Immature natural killer cell (primary cell): Measurements from ENCODE around the gene SH3BP5. TPM values are rescaled to one million over a fixed set of nuclear protein-coding genes. Genes with fewer than 3 reads are reported as not detected.
A peak's percentile ranks its signal among the peaks of the same experiment; 100 is the strongest.

Experiments
- DNase-seq, 3 donors: peaks; one replicate each; pipeline ENCODE4 v3.0.0; 2022; ENCODE audit warnings: mixed read lengths in 1 of 3
- H3K27ac Mint-ChIP-seq, 6 donors: one replicate each; pipeline ENCODE4 v1.8.0; 2020; ENCODE audit warnings: mixed read lengths in 6 of 6, mild to moderate bottlenecking in 5 of 6, inconsistent platforms in 4 of 6, moderate library complexity in 3 of 6
- H3K27me3 Mint-ChIP-seq, 3 donors: one replicate each; pipeline ENCODE4 v1.8.0; 2020 to 2021; ENCODE audit warnings: low read depth in 3 of 3, mild to moderate bottlenecking in 3 of 3, mixed read lengths in 3 of 3, moderate library complexity in 3 of 3, inconsistent platforms in 1 of 3
- H3K36me3 Mint-ChIP-seq, 3 donors: one replicate each; pipeline ENCODE4 v1.8.0; 2020; ENCODE audit warnings: mixed read lengths in 3 of 3, inconsistent platforms in 2 of 3, mild to moderate bottlenecking in 2 of 3
- H3K4me1 Mint-ChIP-seq, 2 donors: one replicate each; pipeline ENCODE4 v1.8.0; 2020; ENCODE audit warnings: inconsistent platforms in 2 of 2, mild to moderate bottlenecking in 2 of 2, mixed read lengths in 2 of 2, moderate library complexity in 1 of 2
- H3K4me3 Mint-ChIP-seq, 5 donors: one replicate each; pipeline ENCODE4 v1.8.0; 2020; ENCODE audit warnings: mild to moderate bottlenecking in 5 of 5, mixed read lengths in 5 of 5, inconsistent platforms in 3 of 5, moderate library complexity in 3 of 5
- H3K9me3 Mint-ChIP-seq, 6 donors: one replicate each; pipeline ENCODE4 v1.8.0; 2020; ENCODE audit warnings: mild to moderate bottlenecking in 6 of 6, mixed read lengths in 6 of 6, inconsistent platforms in 4 of 6, moderate library complexity in 3 of 6
- polyA plus RNA-seq, 3 donors: library from polyadenylated mRNA; unstranded; fragments of 300-500 nt; fragmentation: Illumina TruSeq; gene quantifications; one replicate each; pipeline ENCODE4 v1.2.3, GENCODE V29; 2021

The SH3BP5 gene
- polyA plus RNA-seq, 3 donors from 2014 or later: 52.1 to 160 (median 67.4) TPM

DNA sequence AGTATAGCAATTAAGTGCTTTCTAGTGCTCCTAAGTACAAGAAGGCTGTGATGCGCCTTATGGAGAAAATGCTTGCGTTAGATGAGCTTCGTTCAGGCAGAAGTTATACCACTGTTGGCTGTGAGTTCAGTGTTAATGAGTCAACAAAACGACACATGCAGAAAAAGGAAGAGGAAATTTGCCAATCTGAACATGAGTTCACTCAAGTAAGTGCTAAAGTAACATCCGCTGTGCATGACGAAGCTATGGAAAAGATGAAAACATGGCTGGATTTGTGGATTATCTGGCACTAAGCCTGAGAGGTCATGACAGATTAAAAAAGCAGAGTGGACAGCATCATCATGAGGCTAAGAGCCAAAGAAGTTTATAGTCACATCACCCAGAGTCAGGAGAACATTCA lies 36.9 kb downstream of the SH3BP5 start:
- peaks cover 3 to 7% (median 3%) of the 10 kb centered on the region in 3 donors for H3K27me3 Mint-ChIP-seq
- peak overlapping the region; percentile 92 to 97 (median 95) for H3K27ac Mint-ChIP-seq
- H3K9me3 Mint-ChIP-seq: no peaks in the 10 kb centered on the region
- H3K36me3 Mint-ChIP-seq: peaks cover 13 to 22% (median 20%) of the 10 kb centered on the region in 3 donors
- peak overlapping the region; percentile 58 to 84 (median 74) for H3K4me3 Mint-ChIP-seq
- DNase-seq: peak; percentile 40 to 46 (median 44)
- peaks cover 99 to 100% of the 10 kb centered on the region in 2 donors for H3K4me1 Mint-ChIP-seq

DNA sequence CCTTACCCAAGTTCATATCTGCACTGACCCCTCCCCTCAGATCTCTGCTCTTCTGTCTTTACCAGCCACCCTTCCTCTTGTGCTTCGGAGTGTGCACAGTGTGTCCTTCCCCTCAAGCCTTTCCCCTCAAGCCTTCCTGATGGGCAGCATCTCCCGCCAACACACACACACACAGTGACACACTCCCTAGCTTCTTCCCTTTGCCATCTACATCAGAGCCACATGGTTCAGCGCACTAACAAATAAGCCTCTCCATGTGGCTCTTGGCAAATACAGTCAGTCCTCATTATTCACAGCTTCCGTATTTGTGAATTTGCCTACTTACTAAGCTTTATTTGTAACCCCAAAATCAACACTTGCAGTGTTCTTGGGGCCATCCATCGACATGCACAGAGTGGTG lies 37.5 kb downstream of the SH3BP5 start:
- DNase-seq: no peak
- Mint-ChIP-seq H3K36me3 (peaks cover 9 to 18% (median 15%) of the 10 kb centered on the region in 3 donors), H3K9me3 (no peaks in the 10 kb centered on the region), H3K4me1 (peaks cover 97 to 100% of the 10 kb centered on the region in 2 donors), H3K4me3 (peak overlapping the region; percentile 58 to 84 (median 74)), H3K27me3 (peaks cover 3 to 7% (median 5%) of the 10 kb centered on the region in 3 donors), H3K27ac (peak overlapping the region; percentile 92 to 97 (median 95))

- peak overlapping the region; percentile 92 to 99 (median 95) for H3K27ac Mint-ChIP-seq
- H3K4me3 Mint-ChIP-seq: peak overlapping the region; percentile 81 to 93 (median 86)
- no peak for DNase-seq
- H3K4me1 Mint-ChIP-seq: peaks cover 97 to 100% of the 10 kb centered on the region in 2 donors
- no peaks in the 10 kb centered on the region for H3K9me3 Mint-ChIP-seq
- peaks cover 3 to 7% (median 5%) of the 10 kb centered on the region in 3 donors for H3K27me3 Mint-ChIP-seq
- peaks cover 4 to 12% (median 12%) of the 10 kb centered on the region in 3 donors for H3K36me3 Mint-ChIP-seq
Measured at GRCh38 chr3:15292765-15293522, 39.4 kb downstream of the SH3BP5 start.

- H3K27ac Mint-ChIP-seq: peak overlapping the region; percentile 92 to 99 (median 95)
- peaks cover 4 to 15% (median 8%) of the 10 kb centered on the region in 3 donors for H3K36me3 Mint-ChIP-seq
- peaks cover 3 to 7% (median 5%) of the 10 kb centered on the region in 3 donors for H3K27me3 Mint-ChIP-seq
- peak; percentile 85 to 86 (median 86) for DNase-seq
- H3K9me3 Mint-ChIP-seq: no peaks in the 10 kb centered on the region
- H3K4me1 Mint-ChIP-seq: peaks cover 99 to 100% of the 10 kb centered on the region in 2 donors
- H3K4me3 Mint-ChIP-seq: peak overlapping the region; percentile 81 to 93 (median 86)
Measured at GRCh38 chr3:15291589-15292541, 40.5 kb downstream of the SH3BP5 start.

DNA sequence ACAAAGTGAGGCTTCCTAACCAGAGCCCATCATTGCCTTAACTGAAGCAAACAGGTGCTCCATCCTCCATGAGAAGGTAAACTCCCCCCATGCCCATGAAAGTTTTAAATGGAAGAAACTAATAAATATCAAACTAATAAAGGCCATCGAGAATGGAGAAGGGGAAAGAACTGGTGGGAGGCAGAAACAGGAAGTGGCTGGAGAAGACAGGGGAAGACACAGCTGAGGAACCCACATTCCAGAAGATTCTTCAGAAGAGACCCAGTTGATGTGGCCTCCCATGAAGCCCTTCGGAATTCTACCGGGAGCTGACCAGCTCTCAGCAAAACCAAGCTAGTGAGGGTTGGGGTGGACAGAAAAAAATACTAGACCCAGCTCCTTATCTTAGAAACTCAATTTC lies 41.6 kb downstream of the SH3BP5 start:
- no peaks in the 10 kb centered on the region for H3K9me3 Mint-ChIP-seq
- H3K36me3 Mint-ChIP-seq: peaks cover 5 to 18% (median 8%) of the 10 kb centered on the region in 3 donors
- peaks cover 3 to 7% (median 5%) of the 10 kb centered on the region in 3 donors for H3K27me3 Mint-ChIP-seq
- peaks cover 99 to 100% of the 10 kb centered on the region in 2 donors for H3K4me1 Mint-ChIP-seq
- peak overlapping the region; percentile 69 to 93 (median 82) for H3K4me3 Mint-ChIP-seq
- no peak for DNase-seq
- H3K27ac Mint-ChIP-seq: peak overlapping the region; percentile 92 to 99 (median 94)

DNA sequence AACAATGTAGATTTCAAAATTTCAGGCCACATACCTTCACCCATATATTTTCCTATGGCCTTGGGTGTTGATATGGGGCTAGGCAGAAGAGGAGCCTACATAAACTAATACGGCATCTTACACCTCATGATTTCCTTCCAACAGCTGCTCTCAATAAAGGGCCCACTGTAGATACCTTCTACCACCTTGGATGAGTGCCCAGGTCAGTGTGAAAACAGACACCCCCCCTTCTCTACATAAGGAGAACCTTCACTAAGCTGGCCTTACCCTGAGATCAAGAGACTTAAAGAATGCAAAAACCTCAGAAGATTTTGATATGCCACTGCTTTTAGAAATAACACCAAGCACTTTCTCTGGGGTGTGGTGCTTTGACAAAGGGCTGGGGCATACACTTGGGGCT lies 42.7 kb downstream of the SH3BP5 start:
- Mint-ChIP-seq H3K4me1 (peaks cover 99 to 100% of the 10 kb centered on the region in 2 donors), H3K27me3 (peaks cover 3 to 7% (median 5%) of the 10 kb centered on the region in 3 donors), H3K36me3 (peaks cover 4 to 20% (median 8%) of the 10 kb centered on the region in 3 donors), H3K4me3 (peak overlapping the region; percentile 54 to 82 (median 72)), H3K9me3 (no peaks in the 10 kb centered on the region), H3K27ac (peak overlapping the region; percentile 82 to 95 (median 94))
- DNase-seq: no peak

GRCh38 chr3:15288331-15289035 lies 43.9 kb downstream of the SH3BP5 start:
- H3K27me3 Mint-ChIP-seq: peaks cover 3 to 7% (median 5%) of the 10 kb centered on the region in 3 donors
- peaks cover 0 to 20% (median 4%) of the 10 kb centered on the region in 3 donors for H3K36me3 Mint-ChIP-seq
- H3K27ac Mint-ChIP-seq: peak overlapping the region; percentile 79 to 95 (median 94)
- DNase-seq: no peak
- no peaks in the 10 kb centered on the region for H3K9me3 Mint-ChIP-seq
- peak overlapping the region; percentile 38 to 72 (median 54) for H3K4me3 Mint-ChIP-seq
- peaks cover 99 to 100% of the 10 kb centered on the region in 2 donors for H3K4me1 Mint-ChIP-seq

- peaks cover 3 to 7% (median 5%) of the 10 kb centered on the region in 3 donors for H3K27me3 Mint-ChIP-seq
- peaks cover 99 to 100% of the 10 kb centered on the region in 2 donors for H3K4me1 Mint-ChIP-seq
- peak overlapping the region in 1 of 5 donors; percentile 33 for H3K4me3 Mint-ChIP-seq
- DNase-seq: no peak
- H3K36me3 Mint-ChIP-seq: peaks cover 0 to 20% (median 4%) of the 10 kb centered on the region in 3 donors
- H3K9me3 Mint-ChIP-seq: no peaks in the 10 kb centered on the region
- H3K27ac Mint-ChIP-seq: peak overlapping the region; percentile 79 to 95 (median 92)
Measured at GRCh38 chr3:15287565-15288330, 44.6 kb downstream of the SH3BP5 start.

GRCh38 chr3:15286022-15286421 lies 46.4 kb downstream of the SH3BP5 start:
- Mint-ChIP-seq H3K4me1 (peaks cover 99 to 100% of the 10 kb centered on the region in 2 donors), H3K4me3 (peak overlapping the region in 1 of 5 donors; percentile 17), H3K9me3 (no peaks in the 10 kb centered on the region), H3K27me3 (peaks cover 0 to 2% (median 0%) of the 10 kb centered on the region in 3 donors), H3K27ac (peak overlapping the region in 4 of 6 donors; percentile 6 to 94 (median 76)), H3K36me3 (peaks cover 0 to 20% (median 4%) of the 10 kb centered on the region in 3 donors)
- DNase-seq: no peak

- H3K9me3 Mint-ChIP-seq: no peaks in the 10 kb centered on the region
- peaks cover 0 to 25% (median 4%) of the 10 kb centered on the region in 3 donors for H3K36me3 Mint-ChIP-seq
- no peaks in the 10 kb centered on the region for H3K27me3 Mint-ChIP-seq
- H3K27ac Mint-ChIP-seq: peak overlapping the region; percentile 62 to 93 (median 70)
- H3K4me3 Mint-ChIP-seq: peak overlapping the region; percentile 24 to 67 (median 49)
- H3K4me1 Mint-ChIP-seq: peaks cover 100% of the 10 kb centered on the region in 2 donors
- no peak for DNase-seq
Measured at GRCh38 chr3:15284121-15284889, 48.1 kb downstream of the SH3BP5 start.

DNA sequence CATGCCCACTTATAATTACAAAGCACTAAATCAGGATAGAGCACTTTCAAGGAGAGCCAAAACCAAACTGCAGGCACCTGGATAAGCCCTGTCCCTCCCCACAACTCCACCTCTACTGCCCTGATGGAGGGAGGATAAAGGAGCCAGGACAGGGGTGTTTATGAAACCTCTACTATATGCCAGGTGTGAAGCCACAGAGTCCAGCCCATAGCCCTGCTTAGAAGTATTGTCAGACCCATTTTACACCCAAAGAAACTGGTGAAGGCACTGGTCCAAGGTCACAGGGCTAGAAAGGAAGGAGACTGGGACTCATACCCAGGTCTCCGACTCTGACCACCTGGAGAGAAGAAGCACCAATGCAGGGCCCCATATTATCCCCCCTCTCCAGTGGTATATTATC lies 48.7 kb downstream of the SH3BP5 start:
- H3K4me3 Mint-ChIP-seq: peak overlapping the region; percentile 39 to 67 (median 48)
- DNase-seq: no peak
- H3K27ac Mint-ChIP-seq: peak overlapping the region; percentile 62 to 93 (median 70)
- H3K9me3 Mint-ChIP-seq: no peaks in the 10 kb centered on the region
- peaks cover 100% of the 10 kb centered on the region in 2 donors for H3K4me1 Mint-ChIP-seq
- H3K36me3 Mint-ChIP-seq: peaks cover 0 to 25% (median 4%) of the 10 kb centered on the region in 3 donors
- no peaks in the 10 kb centered on the region for H3K27me3 Mint-ChIP-seq
